Nephron (organoid): ENCODE data around the gene TCHH.

ENCODE experiments used
- H3K27ac Mint-ChIP-seq, 3 experiments: 2 replicates each; pipeline ENCODE4 v1.8.0; 2020; ENCODE audit warnings: mixed read lengths in 3 of 3, mild to moderate bottlenecking in 2 of 3, moderate library complexity in 1 of 3
- H3K27me3 Mint-ChIP-seq: 2 replicates; pipeline ENCODE4 v1.8.0; 2021; ENCODE audit warnings: low read depth, mild to moderate bottlenecking, moderate library complexity, mixed read lengths
- H3K36me3 Mint-ChIP-seq: 2 replicates; pipeline ENCODE4 v1.8.0; 2020; ENCODE audit warnings: low read depth, mixed read lengths
- H3K4me1 Mint-ChIP-seq: 2 replicates; pipeline ENCODE4 v1.8.0; 2020; ENCODE audit warnings: mixed read lengths
- H3K4me3 Mint-ChIP-seq, 3 experiments: 2 replicates each; pipeline ENCODE4 v1.8.0; 2020; ENCODE audit warnings: mild to moderate bottlenecking in 3 of 3, mixed read lengths in 3 of 3, moderate library complexity in 2 of 3
- H3K9me3 Mint-ChIP-seq: 2 replicates; pipeline ENCODE4 v1.8.0; 2020; ENCODE audit warnings: mixed read lengths
- CTCF ChIP-seq, 3 experiments: fragments of 200-600 bp; sonication (generic); IDR thresholded peaks; one replicate each; pipeline ENCODE4 v1.5.0; 2021; ENCODE audit warnings: antibody characterized with exemption in 3 of 3; ENCODE audit not compliant: unreplicated experiment in 3 of 3

Gene TCHH

GRCh38 chr1:152115344-152115743 lies at the start of gene TCHH:
TCHH (minus strand) TSS chr1:152115444; CDS start chr1:152114080, 1,364 bp downstream.
- no peak for TF ChIP-seq CTCF (IDR thresholded peaks at IDR 0.05; ENCODE audit: unreplicated experiment in 3 of 3)
- Mint-ChIP-seq H3K27ac (no peak within 1 kb of the TSS), H3K27me3 (peaks cover 14% of the 10 kb centered on the region), H3K36me3 (no peaks in the 10 kb centered on the region), H3K4me3 (no peak within 1 kb of the TSS), H3K9me3 (peaks cover 4% of the 10 kb centered on the region), H3K4me1 (no peaks in the 10 kb centered on the region)

DNA sequence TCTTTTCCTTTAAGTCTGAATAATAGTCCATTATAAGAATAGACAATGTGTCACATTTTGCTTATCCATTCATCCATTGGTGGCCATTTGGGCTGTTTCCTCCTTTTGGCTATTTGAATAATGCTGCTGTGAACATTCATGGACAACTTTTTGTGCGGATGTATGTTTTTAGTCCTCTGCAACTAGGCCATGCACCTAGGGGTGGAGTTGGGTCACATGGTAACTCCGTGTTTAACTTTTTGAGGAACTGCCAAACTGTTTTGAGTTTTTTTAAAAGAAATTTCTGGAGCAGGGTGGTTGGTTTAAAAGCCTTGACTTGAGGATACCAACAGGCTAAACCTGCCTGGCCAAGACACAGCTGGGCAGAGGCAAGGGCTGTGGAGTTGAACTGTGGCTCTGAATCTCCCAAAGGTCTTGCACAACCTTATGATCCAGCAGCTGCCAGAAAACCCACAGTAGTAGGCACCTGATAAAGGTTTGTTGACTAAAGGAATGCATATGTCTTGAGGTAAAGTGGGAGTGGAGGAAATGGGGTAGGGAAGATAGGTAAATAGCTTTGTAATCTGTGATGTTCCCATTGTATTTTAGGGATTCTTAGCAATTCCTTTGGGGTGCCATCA lies 49.4 kb upstream of the TCHH start:
- TF ChIP-seq CTCF (IDR thresholded peaks at IDR 0.05; ENCODE audit: unreplicated experiment in 3 of 3): no peak
- Mint-ChIP-seq H3K36me3 (no peaks in the 10 kb centered on the region), H3K4me1 (no peaks in the 10 kb centered on the region), H3K4me3 (no peak overlapping the region), H3K9me3 (no peaks in the 10 kb centered on the region), H3K27ac (no peak overlapping the region), H3K27me3 (no peaks in the 10 kb centered on the region)

- Mint-ChIP-seq H3K4me1 (no peaks in the 10 kb centered on the region), H3K4me3 (no peak overlapping the region), H3K9me3 (no peaks in the 10 kb centered on the region), H3K27me3 (no peaks in the 10 kb centered on the region), H3K27ac (no peak overlapping the region), H3K36me3 (no peaks in the 10 kb centered on the region)
- no peak for TF ChIP-seq CTCF (IDR thresholded peaks at IDR 0.05; ENCODE audit: unreplicated experiment in 3 of 3)
Observed at GRCh38 chr1:152162792-152163463, 47.7 kb upstream of the TCHH start.

- TF ChIP-seq CTCF (IDR thresholded peaks at IDR 0.05; ENCODE audit: unreplicated experiment in 3 of 3): no peak
- H3K27me3 Mint-ChIP-seq: no peaks in the 10 kb centered on the region
- no peak overlapping the region for H3K27ac Mint-ChIP-seq
- no peaks in the 10 kb centered on the region for H3K36me3 Mint-ChIP-seq
- no peak overlapping the region for H3K4me3 Mint-ChIP-seq
- H3K9me3 Mint-ChIP-seq: no peaks in the 10 kb centered on the region
- no peaks in the 10 kb centered on the region for H3K4me1 Mint-ChIP-seq
Observed at GRCh38 chr1:152160576-152160975, 45.3 kb upstream of the TCHH start.

- Mint-ChIP-seq H3K4me3 (no peak within 1 kb of the TSS), H3K4me1 (no peaks in the 10 kb centered on the region), H3K27ac (no peak within 1 kb of the TSS), H3K27me3 (no peaks in the 10 kb centered on the region), H3K36me3 (no peaks in the 10 kb centered on the region), H3K9me3 (peaks cover 3% of the 10 kb centered on the region)
- no peak for TF ChIP-seq CTCF (IDR thresholded peaks at IDR 0.05; ENCODE audit: unreplicated experiment in 3 of 3)
Observed at GRCh38 chr1:152159144-152159543, 43.9 kb upstream of the TCHH start, which contains the start of gene RPTN. RPTN (minus strand) TSS chr1:152159228; CDS start chr1:152157889, 1,339 bp downstream.

DNA sequence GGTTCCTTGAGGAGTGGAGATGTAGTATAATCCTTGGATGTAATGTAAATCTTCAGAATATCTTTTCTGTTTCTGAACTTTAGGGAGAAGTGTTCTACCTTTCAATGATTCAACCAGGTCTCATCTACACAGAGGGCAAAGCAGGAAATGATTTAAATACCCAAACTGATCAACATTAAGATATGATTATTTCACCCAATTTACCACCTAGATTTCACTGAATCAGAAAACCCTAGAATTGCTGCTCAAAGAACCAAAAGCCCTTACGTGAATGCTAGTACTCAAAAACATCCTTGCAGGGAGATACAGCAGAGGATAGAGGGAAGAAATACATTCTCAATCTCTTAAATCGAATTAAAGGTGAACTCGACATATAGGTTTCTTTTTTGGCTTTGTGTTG lies 38.8 kb upstream of the TCHH start:
- H3K4me3 Mint-ChIP-seq: no peak overlapping the region
- no peak overlapping the region for H3K27ac Mint-ChIP-seq
- no peaks in the 10 kb centered on the region for H3K36me3 Mint-ChIP-seq
- H3K27me3 Mint-ChIP-seq: no peaks in the 10 kb centered on the region
- H3K9me3 Mint-ChIP-seq: peaks cover 12% of the 10 kb centered on the region
- no peak for TF ChIP-seq CTCF (IDR thresholded peaks at IDR 0.05; ENCODE audit: unreplicated experiment in 3 of 3)
- H3K4me1 Mint-ChIP-seq: no peaks in the 10 kb centered on the region
